ENCODE measurements around the gene TSHZ3. TPM values are rescaled to one million over a fixed set of nuclear protein-coding genes. Genes with fewer than 3 reads are reported as not detected.
A peak's percentile ranks its signal among the peaks of the same experiment; 100 is the strongest.

The TSHZ3 gene, protein sequence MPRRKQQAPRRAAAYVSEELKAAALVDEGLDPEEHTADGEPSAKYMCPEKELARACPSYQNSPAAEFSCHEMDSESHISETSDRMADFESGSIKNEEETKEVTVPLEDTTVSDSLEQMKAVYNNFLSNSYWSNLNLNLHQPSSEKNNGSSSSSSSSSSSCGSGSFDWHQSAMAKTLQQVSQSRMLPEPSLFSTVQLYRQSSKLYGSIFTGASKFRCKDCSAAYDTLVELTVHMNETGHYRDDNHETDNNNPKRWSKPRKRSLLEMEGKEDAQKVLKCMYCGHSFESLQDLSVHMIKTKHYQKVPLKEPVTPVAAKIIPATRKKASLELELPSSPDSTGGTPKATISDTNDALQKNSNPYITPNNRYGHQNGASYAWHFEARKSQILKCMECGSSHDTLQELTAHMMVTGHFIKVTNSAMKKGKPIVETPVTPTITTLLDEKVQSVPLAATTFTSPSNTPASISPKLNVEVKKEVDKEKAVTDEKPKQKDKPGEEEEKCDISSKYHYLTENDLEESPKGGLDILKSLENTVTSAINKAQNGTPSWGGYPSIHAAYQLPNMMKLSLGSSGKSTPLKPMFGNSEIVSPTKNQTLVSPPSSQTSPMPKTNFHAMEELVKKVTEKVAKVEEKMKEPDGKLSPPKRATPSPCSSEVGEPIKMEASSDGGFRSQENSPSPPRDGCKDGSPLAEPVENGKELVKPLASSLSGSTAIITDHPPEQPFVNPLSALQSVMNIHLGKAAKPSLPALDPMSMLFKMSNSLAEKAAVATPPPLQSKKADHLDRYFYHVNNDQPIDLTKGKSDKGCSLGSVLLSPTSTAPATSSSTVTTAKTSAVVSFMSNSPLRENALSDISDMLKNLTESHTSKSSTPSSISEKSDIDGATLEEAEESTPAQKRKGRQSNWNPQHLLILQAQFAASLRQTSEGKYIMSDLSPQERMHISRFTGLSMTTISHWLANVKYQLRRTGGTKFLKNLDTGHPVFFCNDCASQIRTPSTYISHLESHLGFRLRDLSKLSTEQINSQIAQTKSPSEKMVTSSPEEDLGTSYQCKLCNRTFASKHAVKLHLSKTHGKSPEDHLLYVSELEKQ
- total RNA-seq (10 to 100 TPM in 1 of 5 donors, 1 to 10 TPM in 3, under 1 TPM in 1; 0.87 to 14.3 (median 6.4) TPM), polyA plus RNA-seq (1 to 10 TPM; 3.3 to 5.8 (median 3.7) TPM)
- long read RNA-seq, donor 1, full-length matches to known transcripts: 3 of 3 reads
- long read RNA-seq, donor 1, partial matches to known transcripts: 0 of 3 reads
- long read RNA-seq, donor 1, other reads (novel, unspliced or antisense): 0 of 3 reads
- long read RNA-seq, donor 2, full-length matches to known transcripts: 2 of 2 reads
- long read RNA-seq, donor 2, partial matches to known transcripts: 0 of 2 reads
- long read RNA-seq, donor 2, other reads (novel, unspliced or antisense): 0 of 2 reads
- long read RNA-seq, donor 3: 0 reads
- long read RNA-seq, donor 4: 0 reads
- long read RNA-seq, donor 5, full-length matches to known transcripts: 3 of 3 reads
- long read RNA-seq, donor 5, partial matches to known transcripts: 0 of 3 reads
- long read RNA-seq, donor 5, other reads (novel, unspliced or antisense): 0 of 3 reads
- long read RNA-seq, donor 6, full-length matches to known transcripts: 6 of 6 reads
- long read RNA-seq, donor 6, partial matches to known transcripts: 0 of 6 reads
- long read RNA-seq, donor 6, other reads (novel, unspliced or antisense): 0 of 6 reads
- long read RNA-seq, donor 7, full-length matches to known transcripts: 2 of 2 reads
- long read RNA-seq, donor 7, partial matches to known transcripts: 0 of 2 reads
- long read RNA-seq, donor 7, other reads (novel, unspliced or antisense): 0 of 2 reads
- long read RNA-seq, donor 8, full-length matches to known transcripts: 5 of 5 reads
- long read RNA-seq, donor 8, partial matches to known transcripts: 0 of 5 reads
- long read RNA-seq, donor 8, other reads (novel, unspliced or antisense): 0 of 5 reads
- long read RNA-seq, donor 9, full-length matches to known transcripts: 6 of 6 reads
- long read RNA-seq, donor 9, partial matches to known transcripts: 0 of 6 reads
- long read RNA-seq, donor 9, other reads (novel, unspliced or antisense): 0 of 6 reads
- long read RNA-seq, donor 10: 0 reads

DNA sequence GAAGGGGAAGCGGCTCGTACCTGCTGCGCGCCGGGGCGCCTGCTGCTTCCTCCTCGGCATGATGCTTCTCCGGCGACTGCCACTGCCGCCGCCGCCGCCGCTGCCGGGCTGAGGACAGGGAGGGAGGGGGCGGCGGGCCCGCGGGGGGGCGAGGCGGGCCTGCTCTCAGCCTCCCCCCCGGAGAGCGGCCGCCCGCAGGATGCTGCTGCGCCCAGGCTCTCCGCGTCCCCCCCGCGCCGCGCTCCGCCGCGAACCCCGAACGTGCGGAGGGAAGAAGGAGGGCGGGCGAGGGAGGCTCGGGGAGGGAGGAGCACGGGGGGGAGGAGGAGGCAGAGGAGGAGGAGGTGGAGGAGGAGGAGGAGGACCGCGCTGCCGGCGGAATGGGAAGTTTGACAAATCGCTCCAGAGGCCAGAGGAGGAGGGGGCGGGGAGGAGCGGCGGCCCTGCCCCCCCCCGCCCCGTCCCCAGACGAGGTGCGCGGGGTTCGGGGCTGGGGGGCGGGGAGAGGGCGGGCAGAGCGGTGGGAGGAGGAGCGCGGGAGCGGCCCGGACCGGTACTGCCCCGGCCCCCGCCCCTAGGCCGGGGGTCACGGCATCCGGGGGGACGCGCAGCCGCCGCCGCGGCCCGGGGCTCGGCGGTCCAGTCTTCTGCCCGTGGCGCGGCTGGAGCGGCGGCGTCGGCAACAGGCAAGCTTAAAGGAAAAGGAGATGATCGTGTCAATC, at the start of gene TSHZ3:
Gene TSHZ3 (minus strand): TSS at position 277 of the 722 bp plus-strand sequence. CDS start 217 bp downstream, at position 60.
- 0 to 9% (median 1%) methylated on average over 31 to 81 of the region's 86 CpGs for WGBS, 5 donors
- TF ChIP-seq POLR2AphosphoS5 (IDR thresholded peaks at IDR 0.05) (peak in 1 of 3 donors; percentile 9), POLR2A (IDR thresholded peaks at IDR 0.05) (no peak)
- Histone ChIP-seq H3K4me1 (peaks cover 22 to 71% (median 51%) of the 10 kb centered on the region in 4 donors), H3K9me3 (no peaks in the 10 kb centered on the region), H3K27ac (peak within 1 kb of the TSS; percentile 84 to 94 (median 90)), H3K4me3 (peak within 1 kb of the TSS; percentile 75 to 91 (median 82)), H3K36me3 (no peaks in the 10 kb centered on the region), H3K27me3 (peaks cover 0 to 80% (median 52%) of the 10 kb centered on the region in 3 donors)
- DNase-seq: peak; percentile 51 to 91
- intact Hi-C loops (cut with DNase I; ENCODE audit: low total_unique reads): no loop called here

DNA sequence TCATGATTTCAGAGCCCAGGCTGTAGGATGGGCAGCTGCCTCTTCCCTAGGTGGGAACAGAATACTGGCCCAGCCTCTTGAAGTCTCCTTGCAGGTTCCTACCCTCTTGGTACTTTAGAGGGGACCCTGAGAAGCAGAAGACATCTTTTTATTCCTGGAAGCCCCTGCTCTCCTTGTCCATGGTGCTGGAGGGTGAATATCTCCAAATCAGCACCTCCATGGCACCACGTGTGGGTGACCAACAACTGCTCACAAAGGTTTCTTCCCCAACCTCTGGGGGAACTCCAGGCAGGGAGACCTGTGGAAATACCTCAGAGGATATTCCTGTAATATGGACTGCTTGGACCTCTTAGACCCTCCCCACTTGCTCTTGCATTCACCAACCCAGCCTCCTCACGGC, 48.1 kb upstream of the TSHZ3 start:
- no peak overlapping the region for H3K27ac ChIP-seq
- no peaks in the 10 kb centered on the region for H3K9me3 ChIP-seq
- TF ChIP-seq, protein P1, sequence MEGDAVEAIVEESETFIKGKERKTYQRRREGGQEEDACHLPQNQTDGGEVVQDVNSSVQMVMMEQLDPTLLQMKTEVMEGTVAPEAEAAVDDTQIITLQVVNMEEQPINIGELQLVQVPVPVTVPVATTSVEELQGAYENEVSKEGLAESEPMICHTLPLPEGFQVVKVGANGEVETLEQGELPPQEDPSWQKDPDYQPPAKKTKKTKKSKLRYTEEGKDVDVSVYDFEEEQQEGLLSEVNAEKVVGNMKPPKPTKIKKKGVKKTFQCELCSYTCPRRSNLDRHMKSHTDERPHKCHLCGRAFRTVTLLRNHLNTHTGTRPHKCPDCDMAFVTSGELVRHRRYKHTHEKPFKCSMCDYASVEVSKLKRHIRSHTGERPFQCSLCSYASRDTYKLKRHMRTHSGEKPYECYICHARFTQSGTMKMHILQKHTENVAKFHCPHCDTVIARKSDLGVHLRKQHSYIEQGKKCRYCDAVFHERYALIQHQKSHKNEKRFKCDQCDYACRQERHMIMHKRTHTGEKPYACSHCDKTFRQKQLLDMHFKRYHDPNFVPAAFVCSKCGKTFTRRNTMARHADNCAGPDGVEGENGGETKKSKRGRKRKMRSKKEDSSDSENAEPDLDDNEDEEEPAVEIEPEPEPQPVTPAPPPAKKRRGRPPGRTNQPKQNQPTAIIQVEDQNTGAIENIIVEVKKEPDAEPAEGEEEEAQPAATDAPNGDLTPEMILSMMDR (IDR thresholded peaks at IDR 0.05): no peak
- TF ChIP-seq POLR2A (IDR thresholded peaks at IDR 0.05): no peak
- no peak for TF ChIP-seq EP300 (IDR thresholded peaks at IDR 0.05)
- TF ChIP-seq POLR2AphosphoS5 (IDR thresholded peaks at IDR 0.05): no peak
- intact Hi-C loops (cut with DNase I; ENCODE audit: low total_unique reads): no loop called here
- H3K4me3 ChIP-seq: no peak overlapping the region
- peaks cover 0 to 31% (median 0%) of the 10 kb centered on the region in 3 donors for H3K27me3 ChIP-seq
- no peaks in the 10 kb centered on the region for H3K36me3 ChIP-seq
- WGBS, 5 donors: 43 to 78% (median 74%) methylated on average over 2 of the region's 2 CpGs
- no peak for DNase-seq
- H3K4me1 ChIP-seq: no peaks in the 10 kb centered on the region

DNA sequence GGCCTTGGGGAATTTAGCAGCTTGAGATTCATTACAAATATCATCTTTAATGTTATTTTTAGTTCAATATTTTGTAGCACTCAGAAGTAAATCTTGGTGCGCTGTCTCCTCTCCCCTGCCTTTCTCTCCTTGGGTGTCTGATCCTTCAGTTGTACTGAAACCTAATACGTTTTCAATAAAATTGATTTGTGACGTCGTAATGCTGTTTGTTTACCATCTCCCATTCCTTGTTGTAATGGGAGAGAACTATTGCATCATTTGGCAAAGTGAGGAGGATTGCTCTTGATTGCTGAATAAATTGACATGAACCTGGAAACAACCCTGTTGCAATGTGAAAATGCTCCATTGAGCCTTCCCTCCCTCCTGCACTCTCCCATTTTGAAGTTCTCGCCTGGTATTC, 43.2 kb upstream of the TSHZ3 start:
- H3K36me3 ChIP-seq: no peaks in the 10 kb centered on the region
- no peak for DNase-seq
- H3K27me3 ChIP-seq: peaks cover 0 to 13% (median 0%) of the 10 kb centered on the region in 3 donors
- H3K27ac ChIP-seq: no peak overlapping the region
- intact Hi-C loops (cut with DNase I; ENCODE audit: low total_unique reads): no loop called here
- no peak overlapping the region for H3K4me3 ChIP-seq
- no peaks in the 10 kb centered on the region for H3K4me1 ChIP-seq
- TF ChIP-seq, protein P1 (IDR thresholded peaks at IDR 0.05): no peak
- TF ChIP-seq EP300 (IDR thresholded peaks at IDR 0.05) (no peak), POLR2AphosphoS5 (IDR thresholded peaks at IDR 0.05) (no peak)
- WGBS, 5 donors: 62 to 78% (median 74%) methylated on average over 5 of the region's 5 CpGs
- H3K9me3 ChIP-seq: no peaks in the 10 kb centered on the region

All from stomach (tissue), 19 donors.